ENCODE measurements around the gene FIGNL1. TPM values are rescaled to one million over a fixed set of nuclear protein-coding genes. Genes with fewer than 3 reads are reported as not detected.

The FIGNL1 gene
- total and polyA plus RNA-seq, 2 of the 4 experiments (the other 2 are of a cell fraction): 8.2 to 27.1 TPM

DNA sequence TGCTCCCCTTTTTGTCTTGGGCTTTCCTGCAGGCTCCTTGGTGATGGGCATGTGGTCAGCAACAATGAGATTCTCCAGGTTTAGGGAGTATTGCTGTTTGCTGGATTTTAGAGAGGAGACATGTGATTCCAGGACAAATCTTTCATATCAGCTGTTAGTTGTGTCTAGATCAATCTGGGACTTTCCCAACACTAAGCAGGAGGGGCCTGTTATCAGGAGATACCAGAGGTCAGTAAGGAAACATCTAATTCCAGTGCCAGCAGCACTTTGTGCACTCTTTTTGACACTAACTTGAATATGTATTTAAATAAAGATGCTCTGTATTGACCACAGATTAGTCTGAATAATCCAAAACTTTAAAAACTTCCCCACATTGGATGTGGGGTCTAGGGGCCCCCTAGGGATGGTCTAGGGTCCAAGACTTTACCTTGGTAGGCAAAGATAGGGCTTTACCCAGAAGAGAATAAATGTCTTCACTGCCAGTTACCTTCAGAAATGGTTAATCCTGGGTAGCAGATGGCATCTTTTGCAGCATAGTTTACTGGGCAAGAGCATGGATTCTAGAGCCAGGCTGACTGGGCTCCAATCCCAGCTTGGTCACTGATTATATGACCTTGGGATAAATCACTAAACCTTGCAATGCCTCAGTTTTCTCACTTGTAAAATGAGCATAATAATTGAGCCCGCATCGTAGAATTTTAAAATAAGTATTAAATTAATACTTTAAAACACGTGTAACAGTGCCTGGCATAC, 6.4 kb upstream of the FIGNL1 start:
- WGBS, 2 experiments (ENCODE audit: extremely low coverage in 2 of 2, insufficient read length in 1 of 2): no CpG with 5 or more reads among the region's 3 CpGs
- Histone ChIP-seq H2AK5ac (ENCODE audit: low read depth, low read length) (no peak overlapping the region), H3K27me3 (ENCODE audit: control insufficient read depth, insufficient read depth, low read length) (peaks cover 9% of the 10 kb centered on the region), H4K20me1 (ENCODE audit: insufficient read depth, low read length) (no peaks in the 10 kb centered on the region), H3K23ac (ENCODE audit: low read depth, low read length) (no peak overlapping the region), H3K4me1 (ENCODE audit: control insufficient read depth, insufficient read depth, low read length) (no peaks in the 10 kb centered on the region), H3K79me1 (ENCODE audit: low read depth in 1 of 2, low read length in 2 of 2) (no peaks in the 10 kb centered on the region), H4K8ac (ENCODE audit: low read depth in 2 of 2, low read length in 2 of 2) (no peak overlapping the region), H3K18ac (ENCODE audit: low read depth, low read length) (no peak overlapping the region), H3K4me3 (ENCODE audit: insufficient read depth, low read depth, low read length) (no peak overlapping the region), H3K27ac (ENCODE audit: insufficient read depth, low read length) (no peak overlapping the region), H3K36me3 (ENCODE audit: control insufficient read depth, insufficient read depth, low read length) (no peaks in the 10 kb centered on the region), H3K9ac (ENCODE audit: low read depth, low read length) (no peak overlapping the region), H2BK120ac (ENCODE audit: low read depth, low read length) (no peak overlapping the region), H4K5ac (ENCODE audit: low read depth, low read length) (no peak overlapping the region), H3K9me1 (ENCODE audit: insufficient read depth, low read length) (no peaks in the 10 kb centered on the region), H3K56ac (ENCODE audit: extremely low read depth, insufficient read depth, low read length) (no peak overlapping the region), H2BK20ac (ENCODE audit: low read depth, low read length) (no peak overlapping the region), H3K4ac (ENCODE audit: low read depth, low read length) (no peak overlapping the region), H2AK9ac (replicated peaks; ENCODE audit: low read depth, low read length, poor library complexity) (no peak overlapping the region), H2BK5ac (ENCODE audit: low read depth, low read length, poor library complexity, severe bottlenecking) (no peak overlapping the region), H3K9me3 (ENCODE audit: control insufficient read depth, insufficient read depth, low read length) (no peaks in the 10 kb centered on the region), H3K14ac (replicated peaks; ENCODE audit: low read depth, low read length) (no peak overlapping the region), H2AFZ (replicated peaks; ENCODE audit: low read length, poor library complexity) (no peak overlapping the region), H4K91ac (ENCODE audit: insufficient read depth, low read depth, low read length) (no peak overlapping the region), H2BK15ac (ENCODE audit: low read depth, low read length) (no peak overlapping the region), H3K4me2 (ENCODE audit: low read depth, low read length) (no peak overlapping the region)
- ChIA-PET CTCF (interaction anchor here (1.0 kb wide), 1 partner anchor 705 kb away, joined by 3 read pairs; no protein-coding TSS in a partner anchor), POLR2A (ENCODE audit: unreplicated experiment) (no interaction called here)
- dilution Hi-C loops (cut with HindIII; ENCODE audit: low sequenced_read_pairs, unreplicated experiment): no loop called here
- in situ Hi-C loops (cut with MboI; ENCODE audit: low sequenced_read_pairs): loop anchor here (25.0 kb wide), 1 partner anchor 231 kb away; no protein-coding TSS in a partner anchor
- BruUV-seq (replicated peaks): no TSS peak
- TF ChIP-seq CHD1 (IDR thresholded peaks at IDR 0.05; ENCODE audit: low read depth, low read length) (no peak), FOS (IDR thresholded peaks at IDR 0.05; ENCODE audit: low read depth, low read length) (no peak), USF2 (IDR thresholded peaks at IDR 0.05; ENCODE audit: low read depth, low read length) (no peak), RCOR1 (IDR thresholded peaks at IDR 0.05; ENCODE audit: insufficient replicate concordance, low read length) (no peak), SMC3 (IDR thresholded peaks at IDR 0.05; ENCODE audit: low read depth, low read length) (no peak), MAZ (IDR thresholded peaks at IDR 0.05; ENCODE audit: borderline replicate concordance, low read depth, low read length) (no peak), CEBPB (IDR thresholded peaks at IDR 0.05; ENCODE audit: low read depth, low read length) (no peak), MAFK (IDR thresholded peaks at IDR 0.05; ENCODE audit: low read depth, low read length) (no peak), BHLHE40 (IDR thresholded peaks at IDR 0.05; ENCODE audit: low read depth, low read length) (no peak), NFE2L2 (IDR thresholded peaks at IDR 0.05; ENCODE audit: low read depth, low read length) (no peak), RFX5 (IDR thresholded peaks at IDR 0.05; ENCODE audit: low read depth, low read length) (no peak), POLR2A (IDR thresholded peaks at IDR 0.05; ENCODE audit: low read depth, low read length) (no peak), RAD21 (IDR thresholded peaks at IDR 0.05; ENCODE audit: low read length) (no peak), MXI1 (IDR thresholded peaks at IDR 0.05; ENCODE audit: borderline replicate concordance, low read depth, low read length) (no peak), ELK1 (IDR thresholded peaks at IDR 0.05; ENCODE audit: borderline replicate concordance, low read depth, low read length) (no peak)
- TF ChIP-seq, protein P1, sequence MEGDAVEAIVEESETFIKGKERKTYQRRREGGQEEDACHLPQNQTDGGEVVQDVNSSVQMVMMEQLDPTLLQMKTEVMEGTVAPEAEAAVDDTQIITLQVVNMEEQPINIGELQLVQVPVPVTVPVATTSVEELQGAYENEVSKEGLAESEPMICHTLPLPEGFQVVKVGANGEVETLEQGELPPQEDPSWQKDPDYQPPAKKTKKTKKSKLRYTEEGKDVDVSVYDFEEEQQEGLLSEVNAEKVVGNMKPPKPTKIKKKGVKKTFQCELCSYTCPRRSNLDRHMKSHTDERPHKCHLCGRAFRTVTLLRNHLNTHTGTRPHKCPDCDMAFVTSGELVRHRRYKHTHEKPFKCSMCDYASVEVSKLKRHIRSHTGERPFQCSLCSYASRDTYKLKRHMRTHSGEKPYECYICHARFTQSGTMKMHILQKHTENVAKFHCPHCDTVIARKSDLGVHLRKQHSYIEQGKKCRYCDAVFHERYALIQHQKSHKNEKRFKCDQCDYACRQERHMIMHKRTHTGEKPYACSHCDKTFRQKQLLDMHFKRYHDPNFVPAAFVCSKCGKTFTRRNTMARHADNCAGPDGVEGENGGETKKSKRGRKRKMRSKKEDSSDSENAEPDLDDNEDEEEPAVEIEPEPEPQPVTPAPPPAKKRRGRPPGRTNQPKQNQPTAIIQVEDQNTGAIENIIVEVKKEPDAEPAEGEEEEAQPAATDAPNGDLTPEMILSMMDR (conservative IDR thresholded peaks at IDR 0.05; ENCODE audit: low read depth, low read length): no peak
- DNase-seq: no peak
- ATAC-seq (ENCODE audit: low read depth): no peak
- intact Hi-C loops (cut with micrococcal nuclease): no loop called here
